Loucy (cell line): ENCODE results near the gene C7orf25.
A peak's percentile ranks its signal among the peaks of the same experiment; 100 is the strongest.

Source experiments
- CTCF ChIP-seq: fragments of 200-600 bp; sonication (generic); conservative IDR thresholded peaks from 2 replicates; pipeline ENCODE4 v1.5.1; 2014; ENCODE audit warnings: mild to moderate bottlenecking, antibody characterized with exemption, low read length
- EZH2phosphoT487 ChIP-seq: fragments of 200-600 bp; IDR thresholded peaks from 2 replicates; pipeline ENCODE4 v1.6.1; 2018; ENCODE audit warnings: antibody characterized with exemption, mild to moderate bottlenecking, moderate library complexity, borderline replicate concordance

DNA sequence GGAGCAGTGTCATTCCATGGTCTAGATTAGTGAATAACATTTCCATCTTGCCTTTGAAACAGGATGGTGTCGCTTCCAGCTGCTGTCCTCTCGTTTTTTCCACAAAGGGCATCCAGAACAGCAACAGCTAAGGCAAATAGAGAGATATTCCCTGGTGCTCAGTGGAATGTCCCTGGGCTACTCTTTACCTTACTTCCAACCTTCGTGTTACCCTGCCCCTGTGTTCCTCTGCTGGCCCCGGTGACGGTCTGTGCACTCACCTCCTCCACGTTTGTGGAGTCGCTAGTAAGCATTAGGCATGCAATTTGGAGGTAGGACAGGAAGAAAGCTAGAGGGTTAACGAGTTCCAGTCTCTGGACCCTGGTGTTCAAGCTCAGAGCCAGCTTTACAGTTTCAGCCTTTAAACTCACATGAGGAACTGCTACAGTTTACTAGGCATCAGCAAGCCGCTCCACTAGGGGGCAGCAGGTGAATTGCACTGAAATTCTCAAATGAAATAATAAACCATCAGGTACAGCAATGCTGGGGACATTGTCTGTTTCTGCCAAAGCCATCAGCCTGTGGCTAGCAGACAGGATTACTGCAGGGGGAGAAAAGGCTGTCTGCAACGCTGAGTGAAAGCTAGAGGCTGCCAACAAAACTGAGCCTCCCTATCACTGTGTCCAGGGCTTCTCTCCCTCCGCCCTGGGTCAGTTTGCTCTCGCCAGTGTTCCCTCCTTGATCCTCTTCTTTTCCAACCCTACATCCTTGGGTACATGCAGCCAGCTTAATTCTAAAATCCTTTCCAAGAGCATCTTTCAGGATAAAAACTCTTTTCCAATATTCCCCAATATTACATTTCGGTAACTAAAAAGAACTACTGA is 29.3 kb upstream of the C7orf25 start:
- TF ChIP-seq EZH2phosphoT487: no peak
- peak; percentile 91 for TF ChIP-seq CTCF
